H1 (cell line): ENCODE measurements around the gene NLRX1. TPM values are rescaled to one million over a fixed set of nuclear protein-coding genes. Genes with fewer than 3 reads are reported as not detected.

Source experiments
- CTCF ChIA-PET: fragments of 300-600 bp; sonication (Branson Sonifier 250); formaldehyde crosslinking; loops from one replicate; lab custom pipeline; 2021; ENCODE audit not compliant: partially characterized antibody; lab: Charles Lee
- POLR2A ChIA-PET: fragments of 300-600 bp; sonication (Branson Sonifier 250); formaldehyde crosslinking; loops from one replicate; lab custom pipeline; 2021; ENCODE audit warnings: inconsistent platforms; ENCODE audit not compliant: partially characterized antibody; lab: Charles Lee
- DNase-seq, 2 experiments: peaks; one replicate each; pipeline versions ENCODE4 v3.0.0 to v3.0.0-alpha.2; 2010 to 2022; ENCODE audit warnings: low spot score in 2 of 2, low read depth in 1 of 2, mixed read lengths in 1 of 2
- FAIRE-seq: peaks from 2 replicates; lab custom pipeline; 2011; peaks lifted over from hg19 to GRCh38; lab: Jason Lieb, UNC
- H2AFZ ChIP-seq: 2 replicates; pipeline ENCODE4 v1.8.1; 2012; ENCODE audit warnings: low read length, inconsistent platforms
- H2AK5ac ChIP-seq: 2 replicates; pipeline ENCODE4 v1.6.1; 2013; ENCODE audit warnings: low read depth, low read length
- H2BK120ac ChIP-seq: replicated peaks from 2 replicates; pipeline ENCODE3; 2013; ENCODE audit warnings: low read depth, low read length, inconsistent platforms
- H2BK12ac ChIP-seq: 2 replicates; pipeline ENCODE4 v1.6.1; 2013; ENCODE audit warnings: low read depth, low read length
- H2BK15ac ChIP-seq: 2 replicates; pipeline ENCODE4 v1.6.1; 2013; ENCODE audit warnings: low read length
- H2BK20ac ChIP-seq: 2 replicates; pipeline ENCODE4 v1.6.1; 2013; ENCODE audit warnings: low read length
- H2BK5ac ChIP-seq: 2 replicates; pipeline ENCODE4 v1.6.1; 2013; ENCODE audit warnings: low read depth, low read length
- H3K14ac ChIP-seq: 2 replicates; pipeline ENCODE4 v1.6.1; 2013; ENCODE audit warnings: inconsistent platforms; ENCODE audit not compliant: insufficient read length
- H3K18ac ChIP-seq: 2 replicates; pipeline ENCODE4 v1.6.1; 2013; ENCODE audit warnings: low read length; ENCODE audit errors: extremely low read depth
- H3K23ac ChIP-seq: 2 replicates; pipeline ENCODE4 v1.6.1; 2013; ENCODE audit warnings: inconsistent platforms; ENCODE audit not compliant: insufficient read length
- H3K23me2 ChIP-seq: 2 replicates; pipeline ENCODE4 v1.6.1; 2013; ENCODE audit warnings: low read depth, low read length
- H3K27ac ChIP-seq: 2 replicates; pipeline ENCODE4 v1.6.1; 2011; ENCODE audit warnings: low read depth, low read length, inconsistent platforms
- H3K27me3 ChIP-seq, 4 experiments: replicated peaks in 1 of 4; 1 replicate in 1 of 4; 2 replicates in 3 of 4; pipeline versions ENCODE4 v1.6.1 to v1.8.1; 2011 to 2013; ENCODE audit warnings: low read length in 3 of 4, mild to moderate bottlenecking in 3 of 4, inconsistent platforms in 2 of 4, mixed read lengths in 2 of 4, moderate library complexity in 1 of 4; ENCODE audit not compliant: control insufficient read depth in 3 of 4, insufficient read depth in 3 of 4; ENCODE audit errors: extremely low read depth in 1 of 4
- H3K36me3 ChIP-seq, 4 experiments: 2 replicates each; pipeline versions ENCODE4 v1.6.1 to v1.8.1; 2011 to 2013; ENCODE audit warnings: mild to moderate bottlenecking in 4 of 4, low read length in 3 of 4, moderate library complexity in 2 of 4, control low read depth in 1 of 4, inconsistent platforms in 1 of 4; ENCODE audit not compliant: insufficient read depth in 4 of 4, control insufficient read depth in 2 of 4
- H3K4ac ChIP-seq: replicated peaks from 2 replicates; pipeline ENCODE3; 2013; ENCODE audit warnings: low read length, low read depth, mixed read lengths, inconsistent platforms; ENCODE audit not compliant: insufficient read length
- H3K4me1 ChIP-seq, 4 experiments: replicated peaks in 1 of 4; 1 replicate in 1 of 4; 2 replicates in 3 of 4; pipeline versions ENCODE4 v1.6.1 to v1.8.1; 2011 to 2013; ENCODE audit warnings: low read length in 3 of 4, inconsistent platforms in 2 of 4, mixed read lengths in 1 of 4; ENCODE audit not compliant: insufficient read depth in 4 of 4, control insufficient read depth in 3 of 4
- H3K4me2 ChIP-seq, 2 experiments: 2 replicates each; pipeline versions ENCODE4 v1.6.1 to v1.8.1; 2011 to 2013; ENCODE audit warnings: low read depth in 2 of 2, low read length in 2 of 2, control low read depth in 1 of 2, inconsistent platforms in 1 of 2, mild to moderate bottlenecking in 1 of 2; ENCODE audit not compliant: insufficient read depth in 1 of 2
- H3K4me3 ChIP-seq, 4 experiments: fragments of 200-600, 300-600 bp in 1 of 4; sonication (generic), shearing (Covaris generic), sonication (Bioruptor Twin) in 1 of 4; 2 replicates each; pipeline versions ENCODE4 v1.5.1 to v1.8.1; 2011 to 2016; ENCODE audit warnings: low read length in 4 of 4, low read depth in 3 of 4, control low read depth in 2 of 4, inconsistent platforms in 2 of 4, mild to moderate bottlenecking in 2 of 4, mixed read lengths in 1 of 4, moderate library complexity in 1 of 4; ENCODE audit not compliant: insufficient read depth in 2 of 4; ENCODE audit errors: extremely low read depth in 1 of 4
- H3K56ac ChIP-seq: replicated peaks from 2 replicates; pipeline ENCODE3; 2013; ENCODE audit warnings: low read depth, mild to moderate bottlenecking, mixed read lengths, low read length, inconsistent platforms; ENCODE audit not compliant: insufficient read length
- H3K79me1 ChIP-seq: 2 replicates; pipeline ENCODE4 v1.6.1; 2013; ENCODE audit warnings: low read depth, low read length, control low read depth
- H3K79me2 ChIP-seq, 2 experiments: 2 replicates each; pipeline versions ENCODE4 v1.6.1 to v1.8.1; 2012 to 2013; ENCODE audit warnings: low read length in 2 of 2, mild to moderate bottlenecking in 2 of 2, inconsistent platforms in 1 of 2; ENCODE audit not compliant: insufficient read depth in 2 of 2, control insufficient read depth in 1 of 2
- H3K9ac ChIP-seq, 4 experiments: replicated peaks in 1 of 4; 1 replicate in 1 of 4; 2 replicates in 3 of 4; pipeline versions ENCODE4 v1.6.1 to v1.8.1; 2011 to 2013; ENCODE audit warnings: low read depth in 3 of 4, low read length in 3 of 4, control low read depth in 2 of 4, mild to moderate bottlenecking in 2 of 4, moderate library complexity in 2 of 4, inconsistent platforms in 1 of 4; ENCODE audit errors: extremely low read depth in 1 of 4
- H3K9me3 ChIP-seq, 2 experiments: 2 replicates each; pipeline versions ENCODE4 v1.6.1 to v1.8.1; 2012 to 2013; ENCODE audit warnings: mild to moderate bottlenecking in 2 of 2, moderate library complexity in 2 of 2, control low read depth in 1 of 2, inconsistent platforms in 1 of 2, low read depth in 1 of 2, low read length in 1 of 2, mixed read lengths in 1 of 2; ENCODE audit not compliant: insufficient read depth in 2 of 2
- H4K20me1 ChIP-seq, 2 experiments: replicated peaks in 1 of 2; 2 replicates each; pipeline versions ENCODE3 to v1.8.1; 2011 to 2013; ENCODE audit warnings: inconsistent platforms in 2 of 2, low read length in 2 of 2, mild to moderate bottlenecking in 1 of 2; ENCODE audit not compliant: insufficient read depth in 2 of 2, control insufficient read depth in 1 of 2
- H4K5ac ChIP-seq: 2 replicates; pipeline ENCODE4 v1.6.1; 2013; ENCODE audit warnings: low read length, low read depth, mixed read lengths, inconsistent platforms; ENCODE audit not compliant: insufficient read length
- H4K8ac ChIP-seq: 2 replicates; pipeline ENCODE4 v1.8.0; 2013; ENCODE audit warnings: mild to moderate bottlenecking, moderate library complexity, low read length, inconsistent platforms; ENCODE audit not compliant: insufficient read depth; ENCODE audit errors: extremely low read depth
- H4K91ac ChIP-seq: replicated peaks from 2 replicates; pipeline ENCODE3; 2013; ENCODE audit warnings: low read length, mixed read lengths, inconsistent platforms; ENCODE audit not compliant: insufficient read length
- WGBS, 2 experiments: shearing (Covaris generic) in 1 of 2; methylation state at CpG; one replicate each; pipeline versions ENCODE4 v1.1.6 to v1.1.7; 2013 to 2015; ENCODE audit warnings: low lambda C conversion rate in 2 of 2, mixed read lengths in 2 of 2, inconsistent platforms in 1 of 2, low coverage in 1 of 2, missing lambda C conversion rate in 1 of 2; ENCODE audit not compliant: insufficient replicate concordance in 2 of 2, insufficient coverage in 1 of 2, insufficient read length in 1 of 2; ENCODE audit errors: extremely low coverage in 1 of 2, missing lambda C conversion rate in 1 of 2; 5-methylcytosine and 5-hydroxymethylcytosine counted together
- polyA plus RNA-seq, 7 experiments: library from polyadenylated mRNA; depleted of rRNA in 3 of 7; stranded (reverse) in 5 of 7; unstranded in 2 of 7; fragments of >200 nt in 5 of 7; fragments of 200-250 nt in 2 of 7; gene quantifications; 1 replicate in 5 of 7; 2 replicates in 1 of 7; 4 replicates in 1 of 7; pipeline versions ENCODE4 v1.2.1 to v1.2.3, GENCODE V29; 2011 to 2013; ENCODE audit warnings: missing spikeins in 2 of 7, mixed read lengths in 2 of 7
- total RNA-seq: library from RNA; stranded (reverse); fragmentation: NEBNext Ultra II Directional; extraction: Animal tissue kit (Norgen Biotek cat#: 25700); gene quantifications from 2 replicates; pipeline ENCODE4 v1.2.1, GENCODE V29; 2021

NLRX1 gene
- total and polyA plus RNA-seq, 2 of the 8 experiments (the other 6 are each of a cell fraction or from before 2014, with no cell fraction given): 13.2 to 18.6 TPM

DNA sequence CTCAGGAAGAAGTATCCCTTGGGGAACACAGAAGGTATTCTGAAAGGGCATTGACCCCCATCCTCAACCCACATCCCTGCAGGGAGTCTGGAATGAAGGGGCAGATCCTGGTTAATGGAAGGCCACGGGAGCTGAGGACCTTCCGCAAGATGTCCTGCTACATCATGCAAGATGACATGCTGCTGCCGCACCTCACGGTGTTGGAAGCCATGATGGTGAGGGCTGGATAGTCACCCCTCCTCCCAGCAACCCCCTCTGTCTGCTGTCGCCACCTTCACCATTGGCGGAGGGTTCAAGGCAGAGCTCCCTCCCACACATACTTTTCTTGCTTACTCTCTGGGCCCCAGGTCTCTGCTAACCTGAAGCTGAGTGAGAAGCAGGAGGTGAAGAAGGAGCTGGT lies 14.3 kb upstream of the NLRX1 start:
- DNase-seq (no peak), FAIRE-seq (no peak)
- no peak overlapping the region for H2BK20ac ChIP-seq
- H4K20me1 ChIP-seq: no peaks in the 10 kb centered on the region
- H3K4me2 ChIP-seq: no peak overlapping the region
- no peak overlapping the region for H3K9ac ChIP-seq
- H3K4me1 ChIP-seq: peaks cover 0 to 7% (median 4%) of the 10 kb centered on the region in 4 experiments; a peak in 5 of 7 replicates
- H2BK15ac ChIP-seq: no peak overlapping the region
- H3K27ac ChIP-seq: no peak overlapping the region
- no peaks in the 10 kb centered on the region for H3K79me2 ChIP-seq
- CTCF ChIA-PET: interaction anchor here (0.6 to 23.6 kb wide), 13 partner anchors 11 to 208 kb away, joined by 3 to 389 read pairs (median 5); partner anchors contain the start of genes C1QTNF5, CBL, NHERF4 and NLRX1
- no peak overlapping the region for H3K23ac ChIP-seq
- H2AFZ ChIP-seq: no peak overlapping the region
- H3K9me3 ChIP-seq: no peaks in the 10 kb centered on the region
- no peak overlapping the region for H2BK120ac ChIP-seq
- no peak overlapping the region for H4K5ac ChIP-seq
- no peaks in the 10 kb centered on the region for H3K36me3 ChIP-seq
- no peak overlapping the region for H2BK5ac ChIP-seq
- 95% methylated on average over 6 of the region's 6 CpGs; no CpG with 5 or more reads in 1 of the 2 experiments for WGBS, 2 experiments
- no peak overlapping the region for H3K18ac ChIP-seq
- H2BK12ac ChIP-seq: no peak overlapping the region
- no peak overlapping the region for H3K56ac ChIP-seq
- H3K23me2 ChIP-seq: peaks cover 8% of the 10 kb centered on the region; the same call in 1 of the 2 replicates
- no peak overlapping the region for H3K4ac ChIP-seq
- H3K14ac ChIP-seq: no peak overlapping the region
- H4K91ac ChIP-seq: no peak overlapping the region
- H3K79me1 ChIP-seq: no peaks in the 10 kb centered on the region
- H3K27me3 ChIP-seq: peaks cover 8 to 22% (median 16%) of the 10 kb centered on the region in 4 experiments
- no peak overlapping the region for H3K4me3 ChIP-seq
- POLR2A ChIA-PET: interaction anchor here (1.1 to 7.7 kb wide), 3 partner anchors 9 to 32 kb away, joined by 3 to 58 read pairs (median 8); partner anchors contain the start of genes HINFP and NLRX1
- no peak overlapping the region for H4K8ac ChIP-seq
- no peak overlapping the region for H2AK5ac ChIP-seq
